ENCODE measurements around the gene SV2B.

- TF ChIP-seq CTCF (IDR thresholded peaks at IDR 0.05) (no peak), POLR2A (IDR thresholded peaks at IDR 0.05) (no peak)
These were observed 28.0 kb downstream of the SV2B start for GRCh38 chr15:91128016-91128415.

Data from lower leg skin (tissue), 3 donors.